ENCODE data around the gene GRPEL1. TPM values are rescaled to one million over a fixed set of nuclear protein-coding genes. Genes with fewer than 3 reads are reported as not detected.

GRPEL1 gene
- total and polyA plus RNA-seq, 10 of the 15 experiments (the other 5 are each of a cell fraction or from before 2014, with no cell fraction given), result 30.8 to 119 (median 67.6) TPM

DNA sequence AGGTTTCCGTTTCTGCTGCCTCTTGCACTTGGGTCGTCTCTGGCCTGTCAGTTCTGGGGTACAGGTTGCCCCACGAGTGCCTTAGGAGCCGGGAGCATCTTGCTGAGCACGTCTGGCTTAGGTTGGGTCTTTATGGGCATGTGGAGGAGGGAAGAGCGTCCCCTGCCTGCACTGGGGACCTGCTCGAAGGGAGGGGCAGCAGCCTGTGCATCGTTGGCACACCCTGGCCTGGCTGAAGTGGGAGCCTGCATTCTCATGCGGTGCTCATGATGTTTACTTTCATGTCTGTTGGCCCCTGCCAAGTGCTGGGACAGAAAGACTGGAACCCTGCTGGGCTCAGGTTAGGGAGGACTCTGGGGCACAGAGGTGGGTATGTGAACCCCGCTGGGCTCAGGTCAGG lies 48.5 kb downstream of the GRPEL1 start:
- ATAC-seq (no peak), FAIRE-seq (no peak), DNase-seq (ENCODE audit: low read depth, low spot score) (no peak)
- Histone ChIP-seq H3K4me3 (no peak overlapping the region), H3K4me2 (ENCODE audit: control insufficient read depth, insufficient read depth) (no peak overlapping the region), H4K20me1 (ENCODE audit: control insufficient read depth, insufficient read depth) (no peaks in the 10 kb centered on the region), H3K79me2 (ENCODE audit: control insufficient read depth, insufficient read depth, low read length) (no peaks in the 10 kb centered on the region; the same call in 1 of the 2 replicates), H3K9ac (ENCODE audit: control insufficient read depth, insufficient read depth, low read length) (no peak overlapping the region), H3K9me3 (replicated peaks; ENCODE audit: control insufficient read depth, insufficient read depth, low read length) (no peaks in the 10 kb centered on the region; the same call in 2 of the 3 replicates), H3K27me3 (replicated peaks in 1 of 2; ENCODE audit: control insufficient read depth in 2 of 2, insufficient read depth in 2 of 2, low read length in 1 of 2) (no peaks in the 10 kb centered on the region), H3K36me3 (ENCODE audit: control insufficient read depth in 2 of 2, insufficient read depth in 2 of 2, low read length in 1 of 2) (peaks cover 24 to 27% of the 10 kb centered on the region in 2 experiments), H3K27ac (ENCODE audit: control insufficient read depth, insufficient read depth) (no peak overlapping the region), H2AFZ (ENCODE audit: control insufficient read depth, low read depth, low read length) (no peak overlapping the region), H3K4me1 (ENCODE audit: control insufficient read depth, insufficient read depth, low read length) (peaks cover 2% of the 10 kb centered on the region)
- ChIA-PET CTCF (no interaction called here), POLR2A (no interaction called here), SMC1A (ENCODE audit: uncharacterized antibody, unreplicated experiment) (no interaction called here), RAD21 (ENCODE audit: unreplicated experiment) (no interaction called here)
- intact Hi-C loops (cut with micrococcal nuclease; ENCODE audit: unreplicated experiment) (no loop called here), in situ Hi-C loops (cut with MboI) (no loop called here)
- no peak for TF ChIP-seq SUPT20H (IDR thresholded peaks at IDR 0.05; ENCODE audit: borderline replicate concordance, control insufficient read depth, low read depth, low read length)
- no peak for TF ChIP-seq ZNF622 (IDR thresholded peaks at IDR 0.05)
- TF ChIP-seq ZNF384 (IDR thresholded peaks at IDR 0.05; ENCODE audit: borderline replicate concordance, low read depth, low read length), result no peak
- no TSS peak for BruUV-seq (replicated peaks)
- 100% methylated on average over 10 of the region's 10 CpGs for WGBS (ENCODE audit: insufficient coverage, insufficient replicate concordance, low lambda C conversion rate, missing lambda C conversion rate)

DNA sequence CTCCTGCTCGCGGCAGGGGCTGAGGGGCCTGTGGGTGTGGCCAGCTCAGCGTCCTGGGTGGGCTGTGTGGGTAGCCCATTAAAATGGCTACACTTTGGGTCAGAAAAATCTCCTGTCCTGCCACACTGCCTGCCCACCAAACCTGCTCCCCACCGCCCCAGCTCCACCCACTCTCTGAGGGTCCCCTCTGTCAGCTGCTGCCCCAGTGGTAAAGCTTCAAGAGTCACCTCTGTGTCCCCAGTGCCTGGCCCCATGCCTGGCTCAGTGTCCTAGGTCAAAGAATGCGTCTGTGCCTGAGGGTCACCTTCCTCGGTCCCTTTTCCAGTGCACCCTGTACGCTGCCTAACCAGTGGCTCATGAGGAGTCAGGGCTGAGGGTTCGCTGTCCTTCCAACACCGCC lies 49.6 kb downstream of the GRPEL1 start:
- H3K9ac ChIP-seq (ENCODE audit: control insufficient read depth, insufficient read depth, low read length), result no peak overlapping the region
- H3K4me1 ChIP-seq (ENCODE audit: control insufficient read depth, insufficient read depth, low read length), result peaks cover 13% of the 10 kb centered on the region
- RAD21 ChIA-PET (ENCODE audit: unreplicated experiment), result no interaction called here
- no peak overlapping the region for H3K4me2 ChIP-seq (ENCODE audit: control insufficient read depth, insufficient read depth)
- H3K79me2 ChIP-seq (ENCODE audit: control insufficient read depth, insufficient read depth, low read length), result no peaks in the 10 kb centered on the region; the same call in 1 of the 2 replicates
- CTCF ChIA-PET, result interaction anchor here (1.0 kb wide), 1 partner anchor 25 kb away, joined by 4 read pairs; the partner anchor contains the start of gene TADA2B
- H3K27me3 ChIP-seq (replicated peaks in 1 of 2; ENCODE audit: control insufficient read depth in 2 of 2, insufficient read depth in 2 of 2, low read length in 1 of 2), result no peaks in the 10 kb centered on the region
- no peak for ATAC-seq
- no peak overlapping the region for H3K27ac ChIP-seq (ENCODE audit: control insufficient read depth, insufficient read depth)
- H3K36me3 ChIP-seq (ENCODE audit: control insufficient read depth in 2 of 2, insufficient read depth in 2 of 2, low read length in 1 of 2), result peaks cover 25% of the 10 kb centered on the region in 2 experiments
- intact Hi-C loops (cut with micrococcal nuclease; ENCODE audit: unreplicated experiment), result no loop called here
- no peak overlapping the region for H2AFZ ChIP-seq (ENCODE audit: control insufficient read depth, low read depth, low read length)
- POLR2A ChIA-PET, result no interaction called here
- H3K9me3 ChIP-seq (replicated peaks; ENCODE audit: control insufficient read depth, insufficient read depth, low read length), result no peaks in the 10 kb centered on the region; the same call in 2 of the 3 replicates
- no peak overlapping the region for H3K4me3 ChIP-seq
- TF ChIP-seq ZZZ3 (IDR thresholded peaks at IDR 0.05; ENCODE audit: control insufficient read depth, insufficient read length, low read depth) (no peak), RB1 (IDR thresholded peaks at IDR 0.05; ENCODE audit: borderline replicate concordance) (no peak), FOS (IDR thresholded peaks at IDR 0.05; ENCODE audit: borderline replicate concordance, extremely low read depth, insufficient read length) (no peak), RBBP5 (conservative IDR thresholded peaks at IDR 0.05) (no peak)
- H4K20me1 ChIP-seq (ENCODE audit: control insufficient read depth, insufficient read depth), result no peaks in the 10 kb centered on the region
- FAIRE-seq, result no peak
- WGBS (ENCODE audit: insufficient coverage, insufficient replicate concordance, low lambda C conversion rate, missing lambda C conversion rate), result 98% methylated on average over 9 of the region's 9 CpGs
- BruUV-seq (replicated peaks), result no TSS peak
- in situ Hi-C loops (cut with MboI), result no loop called here
- SMC1A ChIA-PET (ENCODE audit: uncharacterized antibody, unreplicated experiment), result no interaction called here
- DNase-seq (ENCODE audit: low read depth, low spot score), result no peak
